Duodenal mucosa (tissue), 2 donors: ENCODE data around the gene SPON1.

Experiments
- H3K27ac ChIP-seq: one replicate; pipeline ENCODE4 v1.7.0; 2013; ENCODE audit warnings: low read depth, low read length
- H3K27me3 ChIP-seq, 2 donors: one replicate each; pipeline ENCODE4 v1.7.0; 2013; ENCODE audit warnings: low read length in 2 of 2, control low read depth in 1 of 2; ENCODE audit not compliant: insufficient read depth in 2 of 2, control insufficient read depth in 1 of 2
- H3K36me3 ChIP-seq, 2 donors: one replicate each; pipeline ENCODE4 v1.7.0; 2013; ENCODE audit warnings: low read length in 2 of 2, control low read depth in 1 of 2; ENCODE audit not compliant: insufficient read depth in 2 of 2, control insufficient read depth in 1 of 2
- H3K4me1 ChIP-seq, 2 donors: one replicate each; pipeline ENCODE4 v1.7.0; 2013; ENCODE audit warnings: low read length in 2 of 2, control low read depth in 1 of 2; ENCODE audit not compliant: insufficient read depth in 2 of 2, control insufficient read depth in 1 of 2
- H3K4me3 ChIP-seq, 2 donors: one replicate each; pipeline ENCODE4 v1.7.0; 2013; ENCODE audit warnings: low read length in 2 of 2, low read depth in 1 of 2
- H3K9ac ChIP-seq, 2 donors: one replicate each; pipeline ENCODE4 v1.7.0; 2013; ENCODE audit warnings: low read length in 2 of 2, low read depth in 1 of 2
- H3K9me3 ChIP-seq, 2 donors: one replicate each; pipeline ENCODE4 v1.7.0; 2013; ENCODE audit warnings: low read length in 2 of 2, control low read depth in 1 of 2; ENCODE audit not compliant: control insufficient read depth in 1 of 2

The SPON1 gene

DNA sequence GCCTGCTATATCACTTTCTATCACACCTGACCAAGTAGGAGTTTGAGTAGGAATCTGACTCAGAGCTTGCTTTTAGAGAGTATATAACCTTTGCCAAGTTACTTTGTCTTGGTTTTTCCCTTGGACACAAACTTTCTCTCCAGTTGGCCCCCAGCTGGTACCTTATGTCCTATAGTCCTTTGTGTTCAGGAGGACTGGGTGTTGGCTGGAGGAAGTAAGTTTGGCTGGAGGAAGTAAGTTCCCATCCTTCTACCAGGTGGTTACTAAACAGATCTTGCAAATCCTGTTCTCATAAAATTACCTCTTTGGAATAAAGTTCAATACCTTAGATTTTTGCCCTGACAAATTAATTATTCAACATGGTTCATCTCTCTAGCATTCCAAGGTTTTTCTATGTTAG lies 37.2 kb downstream of the SPON1 start:
- Histone ChIP-seq H3K9ac (no peak overlapping the region), H3K27me3 (no peaks in the 10 kb centered on the region), H3K4me1 (no peaks in the 10 kb centered on the region), H3K9me3 (peaks cover 5 to 9% of the 10 kb centered on the region in 2 donors), H3K27ac (no peak overlapping the region), H3K4me3 (no peak overlapping the region), H3K36me3 (no peaks in the 10 kb centered on the region)

DNA sequence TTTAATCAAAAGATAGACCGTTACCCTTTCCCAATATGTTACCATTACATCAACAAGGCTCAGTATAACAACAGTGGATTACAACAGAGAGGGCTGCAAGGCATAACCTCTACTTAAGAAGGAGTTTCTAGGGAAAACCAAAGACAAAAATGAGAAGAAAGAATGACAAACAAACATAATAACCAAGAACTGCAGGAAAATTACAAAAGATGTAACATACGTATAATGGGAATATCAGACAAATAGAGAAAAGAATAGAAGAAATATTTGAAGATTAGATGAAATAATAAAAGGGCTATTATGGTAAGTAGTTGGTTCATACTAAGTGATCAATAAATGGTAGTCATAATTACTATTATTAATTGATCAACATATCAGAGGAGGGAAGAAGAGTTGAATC lies 39.1 kb downstream of the SPON1 start:
- Histone ChIP-seq H3K36me3 (no peaks in the 10 kb centered on the region), H3K9me3 (peaks cover 5 to 9% of the 10 kb centered on the region in 2 donors), H3K27me3 (no peaks in the 10 kb centered on the region), H3K4me1 (no peaks in the 10 kb centered on the region), H3K27ac (no peak overlapping the region), H3K9ac (no peak overlapping the region), H3K4me3 (no peak overlapping the region)

- no peak overlapping the region for H3K4me3 ChIP-seq
- H3K9ac ChIP-seq, result no peak overlapping the region
Observed at GRCh38 chr11:14007566-14007965, 45.0 kb downstream of the SPON1 start.

DNA sequence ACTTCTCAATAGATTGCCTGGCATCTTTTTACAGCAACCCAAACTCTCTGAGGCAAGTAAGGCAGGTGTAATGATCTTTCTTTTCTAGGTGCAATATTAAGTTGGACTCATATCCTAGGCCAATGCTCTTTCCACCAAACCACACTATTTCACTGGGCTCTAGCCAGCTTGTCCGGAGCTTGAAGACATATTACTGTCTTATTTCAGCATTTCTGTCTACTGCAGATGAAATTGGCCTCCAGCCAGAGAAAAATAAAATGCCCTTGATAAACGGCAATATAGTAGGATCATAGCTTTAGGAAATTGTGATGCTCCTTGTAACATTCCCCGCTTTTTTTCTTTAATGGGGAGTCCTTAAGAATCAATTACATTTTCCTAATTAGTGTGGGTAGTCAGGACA lies 48.1 kb downstream of the SPON1 start:
- H3K27me3 ChIP-seq, result no peaks in the 10 kb centered on the region
- H3K4me1 ChIP-seq, result peaks cover 0 to 8% of the 10 kb centered on the region in 2 donors

More at GRCh38 chr11:14007566-14007965, 45.0 kb downstream of the SPON1 start:
- Histone ChIP-seq H3K27me3 (no peaks in the 10 kb centered on the region), H3K9me3 (no peaks in the 10 kb centered on the region), H3K36me3 (peaks cover 0 to 3% of the 10 kb centered on the region in 2 donors), H3K4me1 (no peaks in the 10 kb centered on the region), H3K27ac (no peak overlapping the region)

GRCh38 chr11:14012846-14013245 lies 50.3 kb downstream of the SPON1 start:
- Histone ChIP-seq H3K9ac (no peak overlapping the region), H3K4me1 (peaks cover 0 to 12% of the 10 kb centered on the region in 2 donors), H3K27me3 (no peaks in the 10 kb centered on the region), H3K27ac (no peak overlapping the region), H3K9me3 (no peaks in the 10 kb centered on the region), H3K4me3 (no peak overlapping the region), H3K36me3 (peaks cover 0 to 3% of the 10 kb centered on the region in 2 donors)

More for the DNA sequence above, 48.1 kb downstream of the SPON1 start:
- Histone ChIP-seq H3K4me3 (no peak overlapping the region), H3K36me3 (peaks cover 0 to 6% of the 10 kb centered on the region in 2 donors), H3K9ac (no peak overlapping the region), H3K9me3 (no peaks in the 10 kb centered on the region), H3K27ac (no peak overlapping the region)

- Histone ChIP-seq H3K9ac (no peak overlapping the region), H3K4me3 (no peak overlapping the region), H3K36me3 (peaks cover 0 to 3% of the 10 kb centered on the region in 2 donors), H3K9me3 (no peaks in the 10 kb centered on the region), H3K27ac (no peak overlapping the region), H3K4me1 (peaks cover 0 to 12% of the 10 kb centered on the region in 2 donors), H3K27me3 (no peaks in the 10 kb centered on the region)
Observed at GRCh38 chr11:14015711-14016110, 53.2 kb downstream of the SPON1 start.

GRCh38 chr11:14018441-14018840 lies 55.9 kb downstream of the SPON1 start:
- H3K9me3 ChIP-seq, result no peaks in the 10 kb centered on the region
- H3K9ac ChIP-seq, result no peak overlapping the region
- no peak overlapping the region for H3K4me3 ChIP-seq
- no peaks in the 10 kb centered on the region for H3K27me3 ChIP-seq
- H3K4me1 ChIP-seq, result peaks cover 0 to 12% of the 10 kb centered on the region in 2 donors
- peaks cover 0 to 3% of the 10 kb centered on the region in 2 donors for H3K36me3 ChIP-seq
- H3K27ac ChIP-seq, result no peak overlapping the region

DNA sequence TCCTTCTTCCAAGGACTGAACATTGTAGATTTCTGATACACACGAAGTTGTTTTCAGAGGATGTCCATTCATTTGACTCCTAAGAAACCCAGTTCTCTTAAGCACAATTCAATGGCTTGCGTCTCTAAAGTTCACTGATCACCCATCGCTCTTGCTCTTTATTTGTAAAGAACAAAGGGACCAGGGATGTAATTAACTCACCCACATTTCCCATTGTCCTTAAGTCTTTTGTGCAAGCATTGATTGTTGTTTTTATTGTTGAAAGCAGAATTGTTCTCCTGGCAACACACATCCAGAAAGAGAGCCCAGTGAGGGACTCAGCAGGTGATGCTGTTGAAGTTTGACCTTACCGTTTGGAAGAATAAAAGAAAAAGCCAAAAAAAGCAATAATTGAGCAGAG lies 59.2 kb downstream of the SPON1 start:
- no peaks in the 10 kb centered on the region for H3K9me3 ChIP-seq
- H3K27me3 ChIP-seq, result no peaks in the 10 kb centered on the region

DNA sequence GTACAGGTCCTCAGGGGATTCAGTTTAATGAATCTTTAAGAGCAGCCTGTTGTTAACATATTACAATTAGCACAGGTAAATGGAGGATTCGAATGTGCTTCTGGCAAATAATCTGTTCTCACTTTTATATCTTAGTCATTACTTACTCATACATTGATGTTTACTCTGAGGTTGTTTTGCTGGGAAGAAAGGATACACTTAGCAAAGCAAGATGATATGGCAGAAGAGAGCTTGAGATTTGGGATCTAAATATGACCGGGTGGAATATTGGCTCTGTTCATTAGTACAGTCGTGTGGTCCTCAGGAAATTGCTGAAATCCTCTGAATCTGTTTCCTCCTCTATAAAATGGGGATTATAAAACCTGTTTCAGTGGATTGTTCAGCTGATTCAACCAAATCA lies 59.7 kb downstream of the SPON1 start:
- H3K27ac ChIP-seq, result no peak overlapping the region

More for the DNA sequence above, 59.2 kb downstream of the SPON1 start:
- H3K4me3 ChIP-seq, result no peak overlapping the region
- no peak overlapping the region for H3K9ac ChIP-seq
- H3K4me1 ChIP-seq, result peaks cover 4 to 12% of the 10 kb centered on the region in 2 donors
- no peak overlapping the region for H3K27ac ChIP-seq
- H3K36me3 ChIP-seq, result no peaks in the 10 kb centered on the region

DNA sequence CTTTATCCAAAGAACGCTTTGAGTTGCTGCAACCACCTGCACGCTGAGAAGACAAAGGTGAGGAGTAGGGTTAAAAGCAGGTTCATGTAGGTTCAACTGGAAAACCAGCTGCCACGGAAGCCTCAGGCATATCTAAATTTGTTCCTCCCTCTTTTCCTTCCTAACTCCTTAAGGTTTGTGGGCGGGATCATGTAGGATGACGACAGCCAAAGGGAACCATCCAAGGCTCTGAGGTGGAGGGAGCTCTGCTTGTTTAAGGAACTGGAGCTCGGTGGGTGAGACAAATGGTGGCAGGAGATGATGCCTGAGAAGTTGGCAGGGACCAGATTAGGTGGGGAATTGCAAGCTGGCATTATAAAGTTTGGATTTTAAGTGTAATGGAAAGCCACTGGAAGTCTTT lies 60.3 kb downstream of the SPON1 start:
- Histone ChIP-seq H3K9ac (no peak overlapping the region), H3K4me1 (peaks cover 4 to 15% of the 10 kb centered on the region in 2 donors), H3K36me3 (no peaks in the 10 kb centered on the region), H3K9me3 (no peaks in the 10 kb centered on the region), H3K4me3 (no peak overlapping the region), H3K27me3 (no peaks in the 10 kb centered on the region), H3K27ac (no peak overlapping the region)

More for the DNA sequence above, 59.7 kb downstream of the SPON1 start:
- H3K4me1 ChIP-seq, result peaks cover 4 to 15% of the 10 kb centered on the region in 2 donors
- H3K9me3 ChIP-seq, result no peaks in the 10 kb centered on the region
- no peak overlapping the region for H3K9ac ChIP-seq
- H3K27me3 ChIP-seq, result no peaks in the 10 kb centered on the region
- H3K4me3 ChIP-seq, result no peak overlapping the region
- no peaks in the 10 kb centered on the region for H3K36me3 ChIP-seq

GRCh38 chr11:14026961-14027360 lies 64.4 kb downstream of the SPON1 start:
- Histone ChIP-seq H3K9me3 (no peaks in the 10 kb centered on the region), H3K4me3 (no peak overlapping the region), H3K4me1 (peaks cover 26 to 37% of the 10 kb centered on the region in 2 donors), H3K36me3 (no peaks in the 10 kb centered on the region), H3K27ac (no peak overlapping the region), H3K27me3 (no peaks in the 10 kb centered on the region), H3K9ac (no peak overlapping the region)
